ENCODE results near the gene DYNC1I1.

- TF ChIP-seq EZH2phosphoT487 (IDR thresholded peaks at IDR 0.05; ENCODE audit: borderline replicate concordance) (no peak), CTCF (conservative IDR thresholded peaks at IDR 0.05; ENCODE audit: low read length) (no peak)
Measured at GRCh38 chr7:95867309-95867708, 95.0 kb downstream of the DYNC1I1 start.

Data from Loucy (cell line).